ENCODE data around the gene GALNT17.
"Not testable (repeated sequence)": the region's sequence is repeated elsewhere in the genome, so short reads cannot be mapped to it uniquely, and the experiment has no call there.

GRCh38 chr7:71737931-71738540, 606.1 kb downstream of the GALNT17 start:
- not testable (repeated sequence) for TF ChIP-seq CTCF (conservative IDR thresholded peaks at IDR 0.05; ENCODE audit: low read depth, low read length); EZH2 (IDR thresholded peaks at IDR 0.05; ENCODE audit: borderline replicate concordance, low read depth, low read length, poor library complexity, severe bottlenecking)

Measured in A673 (cell line).